MM.1S (cell line): ENCODE data around the gene SLC36A4.

ENCODE experiments used
- DNase-seq: peaks from one replicate; pipeline ENCODE4 v3.0.0-alpha.2; 2015
- H2AFZ ChIP-seq: fragments of 300-600 bp; sonication (generic); 2 replicates; pipeline ENCODE4 v1.6.0; 2016; ENCODE audit warnings: antibody characterized with exemption, low read length
- H3F3A ChIP-seq: fragments of 300-600 bp; sonication (generic); 2 replicates; pipeline ENCODE4 v1.6.1; 2016; ENCODE audit warnings: mild to moderate bottlenecking, antibody characterized with exemption, low read length, moderate library complexity, mixed read lengths; ENCODE audit not compliant: insufficient read depth
- H3K27ac ChIP-seq: fragments of 300-600 bp; sonication (generic); 2 replicates; pipeline ENCODE4 v1.5.1; 2016; ENCODE audit warnings: mild to moderate bottlenecking, low read length
- H3K27me3 ChIP-seq: fragments of 300-600 bp; sonication (generic); replicated peaks from 2 replicates; pipeline ENCODE4 v1.6.0; 2016; ENCODE audit warnings: low read length; ENCODE audit not compliant: insufficient read depth
- H3K36me3 ChIP-seq: fragments of 300-600 bp; sonication (generic); replicated peaks from 2 replicates; pipeline ENCODE4 v1.6.1; 2016; ENCODE audit warnings: mild to moderate bottlenecking, low read length, mixed read lengths; ENCODE audit not compliant: insufficient read depth
- H3K4me1 ChIP-seq: fragments of 300-600 bp; sonication (generic); 2 replicates; pipeline ENCODE4 v1.6.1; 2016; ENCODE audit warnings: low read length, mixed read lengths
- H3K4me2 ChIP-seq: fragments of 300-600 bp; sonication (generic); 2 replicates; pipeline ENCODE4 v1.6.0; 2016; ENCODE audit warnings: low read depth, low read length
- H3K4me3 ChIP-seq: fragments of 300-600 bp; sonication (generic); 2 replicates; pipeline ENCODE4 v1.5.1; 2016; ENCODE audit warnings: low read length, mixed read lengths
- H3K79me2 ChIP-seq: fragments of 300-600 bp; sonication (generic); 2 replicates; pipeline ENCODE4 v1.6.1; 2016; ENCODE audit warnings: mixed run types, low read length, mixed read lengths
- H3K9ac ChIP-seq: fragments of 300-600 bp; sonication (generic); 2 replicates; pipeline ENCODE4 v1.6.1; 2016; ENCODE audit warnings: low read length, mixed read lengths
- H3K9me2 ChIP-seq: fragments of 300-600 bp; sonication (generic); replicated peaks from 2 replicates; pipeline ENCODE4 v1.6.1; 2016; ENCODE audit warnings: mild to moderate bottlenecking, low read length, mixed read lengths; ENCODE audit not compliant: insufficient read depth
- H3K9me3 ChIP-seq: fragments of 300-600 bp; sonication (generic); replicated peaks from 2 replicates; pipeline ENCODE4 v1.6.1; 2016; ENCODE audit warnings: mild to moderate bottlenecking, low read length, mixed read lengths; ENCODE audit not compliant: insufficient read depth
- H4K20me1 ChIP-seq: fragments of 300-600 bp; sonication (generic); 2 replicates; pipeline ENCODE4 v1.6.1; 2016; ENCODE audit warnings: mild to moderate bottlenecking, low read length, moderate library complexity, mixed read lengths; ENCODE audit not compliant: insufficient read depth
- CTCF ChIP-seq: fragments of 300-600 bp; sonication (generic); IDR thresholded peaks from 2 replicates; pipeline ENCODE4 v1.5.1; 2016; ENCODE audit warnings: antibody characterized with exemption, low read length, mixed read lengths
- EZH2 ChIP-seq: fragments of 300-600 bp; sonication (generic); optimal IDR thresholded peaks from 2 replicates; pipeline ENCODE3; 2017; ENCODE audit warnings: low read depth, mild to moderate bottlenecking, antibody characterized with exemption, low read length, mixed read lengths
- EZH2phosphoT487 ChIP-seq: fragments of 300-600 bp; sonication (generic); IDR thresholded peaks from 2 replicates; pipeline ENCODE4 v1.6.1; 2018; ENCODE audit warnings: antibody characterized with exemption, low read length

The SLC36A4 gene

GRCh38 chr11:93194673-93195291, 3.0 kb downstream of the SLC36A4 start:
- H4K20me1 ChIP-seq: no peaks in the 10 kb centered on the region
- H3K4me2 ChIP-seq: no peak overlapping the region
- no peaks in the 10 kb centered on the region for H3K9me3 ChIP-seq
- H2AFZ ChIP-seq: no peak overlapping the region
- H3K9ac ChIP-seq: no peak overlapping the region
- peaks cover 55% of the 10 kb centered on the region for H3K79me2 ChIP-seq
- H3K4me3 ChIP-seq: no peak overlapping the region
- H3K36me3 ChIP-seq: no peaks in the 10 kb centered on the region
- H3K27ac ChIP-seq: no peak overlapping the region
- H3K4me1 ChIP-seq: no peaks in the 10 kb centered on the region
- H3K27me3 ChIP-seq: no peaks in the 10 kb centered on the region
- peaks cover 4% of the 10 kb centered on the region; the same call in 1 of the 2 replicates for H3F3A ChIP-seq
- no peaks in the 10 kb centered on the region for H3K9me2 ChIP-seq
- DNase-seq: no peak
- TF ChIP-seq EZH2phosphoT487 (no peak), CTCF (no peak), EZH2 (no peak)

DNA sequence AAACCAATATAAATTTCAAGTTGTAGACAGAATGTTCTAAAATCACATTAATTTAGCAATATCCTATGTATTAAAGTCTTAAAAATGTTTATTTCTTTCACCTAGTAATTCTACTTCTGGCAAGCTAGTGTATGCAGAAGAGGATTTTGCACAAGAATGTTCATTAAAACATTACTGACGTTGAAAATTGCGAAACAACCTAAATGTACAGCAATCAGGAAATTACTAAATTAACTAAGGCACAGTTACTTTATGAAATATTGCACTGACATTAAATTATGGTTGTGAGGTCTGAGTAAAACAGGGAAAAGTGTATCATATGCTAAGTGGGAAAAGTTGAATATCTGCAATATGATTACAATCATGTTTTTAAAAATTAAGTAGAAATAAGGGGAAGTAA, 4.1 kb downstream of the SLC36A4 start:
- H3K36me3 ChIP-seq: no peaks in the 10 kb centered on the region
- no peaks in the 10 kb centered on the region for H3K9me3 ChIP-seq
- H3K79me2 ChIP-seq: peaks cover 55% of the 10 kb centered on the region
- no peaks in the 10 kb centered on the region for H3K4me1 ChIP-seq
- no peak overlapping the region for H3K4me2 ChIP-seq
- H3F3A ChIP-seq: peaks cover 4% of the 10 kb centered on the region; the same call in 1 of the 2 replicates
- H4K20me1 ChIP-seq: no peaks in the 10 kb centered on the region
- DNase-seq: no peak
- H3K9ac ChIP-seq: no peak overlapping the region
- H3K4me3 ChIP-seq: no peak overlapping the region
- H2AFZ ChIP-seq: no peak overlapping the region
- no peak overlapping the region for H3K27ac ChIP-seq
- no peaks in the 10 kb centered on the region for H3K9me2 ChIP-seq
- TF ChIP-seq EZH2 (no peak), EZH2phosphoT487 (no peak), CTCF (no peak)
- no peaks in the 10 kb centered on the region for H3K27me3 ChIP-seq

- Histone ChIP-seq H3K9ac (no peak overlapping the region), H2AFZ (no peak overlapping the region), H3K4me3 (no peak overlapping the region), H3K36me3 (no peaks in the 10 kb centered on the region), H3K79me2 (peaks cover 59% of the 10 kb centered on the region), H3K4me1 (no peaks in the 10 kb centered on the region), H3K4me2 (no peak overlapping the region), H3K27me3 (no peaks in the 10 kb centered on the region), H4K20me1 (no peaks in the 10 kb centered on the region), H3F3A (no peaks in the 10 kb centered on the region), H3K27ac (no peak overlapping the region), H3K9me2 (no peaks in the 10 kb centered on the region), H3K9me3 (no peaks in the 10 kb centered on the region)
- no peak for DNase-seq
- TF ChIP-seq EZH2phosphoT487: no peak
- TF ChIP-seq EZH2: no peak
- no peak for TF ChIP-seq CTCF
Observed at GRCh38 chr11:93192163-93192562, 5.6 kb downstream of the SLC36A4 start.
